ENCODE measurements around the gene EPHA7. TPM values are rescaled to one million over a fixed set of nuclear protein-coding genes. Genes with fewer than 3 reads are reported as not detected.

Gene EPHA7
- total and polyA plus RNA-seq, 4 donors = under 0.01 to 0.37 (median 0.01) TPM; not detected in 1

DNA sequence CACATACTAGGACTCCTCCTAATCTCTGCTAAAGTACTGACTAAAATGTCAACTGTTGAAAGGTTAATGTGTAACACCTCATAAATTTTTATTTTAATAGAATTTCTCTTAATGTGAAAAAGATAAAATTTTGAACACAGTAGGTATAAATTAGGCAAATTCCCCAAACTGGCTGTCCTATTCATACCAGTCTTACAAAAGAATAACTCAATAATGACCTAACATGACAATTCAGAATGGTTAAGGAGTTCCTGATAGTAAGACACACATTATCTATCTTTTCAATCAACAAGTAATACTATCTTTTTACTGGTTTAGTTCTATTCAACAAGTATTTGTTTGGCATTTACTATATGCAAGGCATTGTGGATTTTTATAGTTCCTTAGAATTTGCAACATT lies 141.1 kb downstream of the EPHA7 start:
- TF ChIP-seq NR2F2 (IDR thresholded peaks at IDR 0.05) (no peak), JUND (IDR thresholded peaks at IDR 0.05) (no peak), TAF1 (conservative IDR thresholded peaks at IDR 0.05) (no peak), FOXA2 (IDR thresholded peaks at IDR 0.05) (no peak), HNF4G (IDR thresholded peaks at IDR 0.05) (no peak), GABPA (IDR thresholded peaks at IDR 0.05 in 1 of 2, conservative IDR thresholded peaks at IDR 0.05 in 1 of 2) (no peak)
- TF ChIP-seq, protein P1, sequence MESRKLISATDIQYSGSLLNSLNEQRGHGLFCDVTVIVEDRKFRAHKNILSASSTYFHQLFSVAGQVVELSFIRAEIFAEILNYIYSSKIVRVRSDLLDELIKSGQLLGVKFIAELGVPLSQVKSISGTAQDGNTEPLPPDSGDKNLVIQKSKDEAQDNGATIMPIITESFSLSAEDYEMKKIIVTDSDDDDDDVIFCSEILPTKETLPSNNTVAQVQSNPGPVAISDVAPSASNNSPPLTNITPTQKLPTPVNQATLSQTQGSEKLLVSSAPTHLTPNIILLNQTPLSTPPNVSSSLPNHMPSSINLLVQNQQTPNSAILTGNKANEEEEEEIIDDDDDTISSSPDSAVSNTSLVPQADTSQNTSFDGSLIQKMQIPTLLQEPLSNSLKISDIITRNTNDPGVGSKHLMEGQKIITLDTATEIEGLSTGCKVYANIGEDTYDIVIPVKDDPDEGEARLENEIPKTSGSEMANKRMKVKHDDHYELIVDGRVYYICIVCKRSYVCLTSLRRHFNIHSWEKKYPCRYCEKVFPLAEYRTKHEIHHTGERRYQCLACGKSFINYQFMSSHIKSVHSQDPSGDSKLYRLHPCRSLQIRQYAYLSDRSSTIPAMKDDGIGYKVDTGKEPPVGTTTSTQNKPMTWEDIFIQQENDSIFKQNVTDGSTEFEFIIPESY (IDR thresholded peaks at IDR 0.05) = no peak
- TF ChIP-seq, protein P2, sequence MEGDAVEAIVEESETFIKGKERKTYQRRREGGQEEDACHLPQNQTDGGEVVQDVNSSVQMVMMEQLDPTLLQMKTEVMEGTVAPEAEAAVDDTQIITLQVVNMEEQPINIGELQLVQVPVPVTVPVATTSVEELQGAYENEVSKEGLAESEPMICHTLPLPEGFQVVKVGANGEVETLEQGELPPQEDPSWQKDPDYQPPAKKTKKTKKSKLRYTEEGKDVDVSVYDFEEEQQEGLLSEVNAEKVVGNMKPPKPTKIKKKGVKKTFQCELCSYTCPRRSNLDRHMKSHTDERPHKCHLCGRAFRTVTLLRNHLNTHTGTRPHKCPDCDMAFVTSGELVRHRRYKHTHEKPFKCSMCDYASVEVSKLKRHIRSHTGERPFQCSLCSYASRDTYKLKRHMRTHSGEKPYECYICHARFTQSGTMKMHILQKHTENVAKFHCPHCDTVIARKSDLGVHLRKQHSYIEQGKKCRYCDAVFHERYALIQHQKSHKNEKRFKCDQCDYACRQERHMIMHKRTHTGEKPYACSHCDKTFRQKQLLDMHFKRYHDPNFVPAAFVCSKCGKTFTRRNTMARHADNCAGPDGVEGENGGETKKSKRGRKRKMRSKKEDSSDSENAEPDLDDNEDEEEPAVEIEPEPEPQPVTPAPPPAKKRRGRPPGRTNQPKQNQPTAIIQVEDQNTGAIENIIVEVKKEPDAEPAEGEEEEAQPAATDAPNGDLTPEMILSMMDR (IDR thresholded peaks at IDR 0.05; ENCODE audit: low read depth, low read length, missing input control) = no peak
- TF ChIP-seq, protein P3, sequence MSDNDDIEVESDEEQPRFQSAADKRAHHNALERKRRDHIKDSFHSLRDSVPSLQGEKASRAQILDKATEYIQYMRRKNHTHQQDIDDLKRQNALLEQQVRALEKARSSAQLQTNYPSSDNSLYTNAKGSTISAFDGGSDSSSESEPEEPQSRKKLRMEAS (IDR thresholded peaks at IDR 0.05) = no peak
- H3K4me1 ChIP-seq (ENCODE audit: control insufficient read depth in 4 of 4, insufficient read depth in 4 of 4, low read length in 3 of 4) = no peaks in the 10 kb centered on the region
- no peak overlapping the region for H3K4me3 ChIP-seq (ENCODE audit: low read depth in 1 of 3, low read length in 3 of 3)
- H3K9ac ChIP-seq (ENCODE audit: low read depth in 1 of 2, low read length in 2 of 2) = no peak overlapping the region
- H3K36me3 ChIP-seq (ENCODE audit: control insufficient read depth in 4 of 4, insufficient read depth in 3 of 4, low read depth in 1 of 4, low read length in 3 of 4) = no peaks in the 10 kb centered on the region
- DNase-seq (ENCODE audit: low spot score) = no peak
- peaks cover 0 to 2% (median 0%) of the 10 kb centered on the region in 4 donors for H3K27me3 ChIP-seq (ENCODE audit: control insufficient read depth in 4 of 4, insufficient read depth in 4 of 4, low read length in 3 of 4)
- no peak overlapping the region for H3K27ac ChIP-seq (ENCODE audit: low read depth in 1 of 2, low read length in 2 of 2)
- no peaks in the 10 kb centered on the region for H3K9me3 ChIP-seq (ENCODE audit: control insufficient read depth in 4 of 4, low read length in 3 of 4)

DNA sequence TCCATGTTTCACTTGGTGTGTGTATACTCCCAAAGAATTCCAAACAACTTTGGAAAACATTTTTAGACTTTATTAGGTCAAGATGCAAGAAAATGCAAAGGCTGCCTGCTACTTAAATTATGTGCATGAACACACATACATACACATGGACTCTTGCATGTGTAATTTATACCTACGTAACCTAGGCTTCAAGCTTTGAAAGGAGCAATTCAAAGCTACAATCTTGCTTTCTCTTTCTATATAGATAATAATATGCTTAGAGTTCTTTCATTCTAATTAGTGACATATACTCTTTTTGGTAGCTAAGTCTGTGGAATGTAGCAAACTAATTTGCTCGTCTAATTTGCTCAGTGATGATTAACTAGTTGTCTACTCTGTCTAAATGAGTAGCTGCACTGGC lies 146.5 kb downstream of the EPHA7 start:
- Histone ChIP-seq H3K4me1 (ENCODE audit: control insufficient read depth in 4 of 4, insufficient read depth in 4 of 4, low read length in 3 of 4) (no peaks in the 10 kb centered on the region), H3K27me3 (ENCODE audit: control insufficient read depth in 4 of 4, insufficient read depth in 4 of 4, low read length in 3 of 4) (peaks cover 0 to 2% (median 0%) of the 10 kb centered on the region in 4 donors), H3K27ac (ENCODE audit: low read depth in 1 of 2, low read length in 2 of 2) (no peak overlapping the region), H3K4me3 (ENCODE audit: low read depth in 1 of 3, low read length in 3 of 3) (no peak overlapping the region), H3K9me3 (ENCODE audit: control insufficient read depth in 4 of 4, low read length in 3 of 4) (no peaks in the 10 kb centered on the region), H3K36me3 (ENCODE audit: control insufficient read depth in 4 of 4, insufficient read depth in 3 of 4, low read depth in 1 of 4, low read length in 3 of 4) (no peaks in the 10 kb centered on the region), H3K9ac (ENCODE audit: low read depth in 1 of 2, low read length in 2 of 2) (no peak overlapping the region)
- no peak for TF ChIP-seq RXRA (IDR thresholded peaks at IDR 0.05)
- TF ChIP-seq, protein P2 (IDR thresholded peaks at IDR 0.05; ENCODE audit: low read depth, low read length, missing input control) = no peak
- TF ChIP-seq JUND (IDR thresholded peaks at IDR 0.05) = no peak
- TF ChIP-seq TAF1 (conservative IDR thresholded peaks at IDR 0.05) = no peak
- TF ChIP-seq FOXA2 (IDR thresholded peaks at IDR 0.05) = no peak
- TF ChIP-seq GABPA (IDR thresholded peaks at IDR 0.05 in 1 of 2, conservative IDR thresholded peaks at IDR 0.05 in 1 of 2) = no peak
- no peak for TF ChIP-seq HNF4G (IDR thresholded peaks at IDR 0.05)
- TF ChIP-seq, protein P3 (IDR thresholded peaks at IDR 0.05) = no peak
- TF ChIP-seq YY1 (IDR thresholded peaks at IDR 0.05) = no peak
- TF ChIP-seq NR2F2 (IDR thresholded peaks at IDR 0.05) = no peak
- no peak for TF ChIP-seq SP1 (IDR thresholded peaks at IDR 0.05)
- no peak for TF ChIP-seq RAD21 (IDR thresholded peaks at IDR 0.05)
- no peak for TF ChIP-seq HNF4A (conservative IDR thresholded peaks at IDR 0.05)
- no peak for TF ChIP-seq FOXA1 (IDR thresholded peaks at IDR 0.05)
- DNase-seq (ENCODE audit: low spot score) = no peak
- 54% methylated on average over 2 of the region's 2 CpGs for WGBS

Data from liver (tissue), 9 donors.